H1 (cell line): ENCODE results near the gene NAV2. TPM values are rescaled to one million over a fixed set of nuclear protein-coding genes. Genes with fewer than 3 reads are reported as not detected.

Experiments
- CTCF ChIA-PET: fragments of 300-600 bp; sonication (Branson Sonifier 250); formaldehyde crosslinking; loops from one replicate; lab custom pipeline; 2021; ENCODE audit not compliant: partially characterized antibody; lab: Charles Lee
- POLR2A ChIA-PET: fragments of 300-600 bp; sonication (Branson Sonifier 250); formaldehyde crosslinking; loops from one replicate; lab custom pipeline; 2021; ENCODE audit warnings: inconsistent platforms; ENCODE audit not compliant: partially characterized antibody; lab: Charles Lee
- DNase-seq, 2 experiments: peaks; one replicate each; pipeline versions ENCODE4 v3.0.0 to v3.0.0-alpha.2; 2010 to 2022; ENCODE audit warnings: low spot score in 2 of 2, low read depth in 1 of 2, mixed read lengths in 1 of 2
- FAIRE-seq: peaks from 2 replicates; lab custom pipeline; 2011; peaks lifted over from hg19 to GRCh38; lab: Jason Lieb, UNC
- H2AFZ ChIP-seq: 2 replicates; pipeline ENCODE4 v1.8.1; 2012; ENCODE audit warnings: low read length, inconsistent platforms
- H2AK5ac ChIP-seq: 2 replicates; pipeline ENCODE4 v1.6.1; 2013; ENCODE audit warnings: low read depth, low read length
- H2BK120ac ChIP-seq: replicated peaks from 2 replicates; pipeline ENCODE3; 2013; ENCODE audit warnings: low read depth, low read length, inconsistent platforms
- H2BK12ac ChIP-seq: 2 replicates; pipeline ENCODE4 v1.6.1; 2013; ENCODE audit warnings: low read depth, low read length
- H2BK15ac ChIP-seq: 2 replicates; pipeline ENCODE4 v1.6.1; 2013; ENCODE audit warnings: low read length
- H2BK20ac ChIP-seq: 2 replicates; pipeline ENCODE4 v1.6.1; 2013; ENCODE audit warnings: low read length
- H2BK5ac ChIP-seq: 2 replicates; pipeline ENCODE4 v1.6.1; 2013; ENCODE audit warnings: low read depth, low read length
- H3K14ac ChIP-seq: 2 replicates; pipeline ENCODE4 v1.6.1; 2013; ENCODE audit warnings: inconsistent platforms; ENCODE audit not compliant: insufficient read length
- H3K18ac ChIP-seq: 2 replicates; pipeline ENCODE4 v1.6.1; 2013; ENCODE audit warnings: low read length; ENCODE audit errors: extremely low read depth
- H3K23ac ChIP-seq: 2 replicates; pipeline ENCODE4 v1.6.1; 2013; ENCODE audit warnings: inconsistent platforms; ENCODE audit not compliant: insufficient read length
- H3K23me2 ChIP-seq: 2 replicates; pipeline ENCODE4 v1.6.1; 2013; ENCODE audit warnings: low read depth, low read length
- H3K27ac ChIP-seq: 2 replicates; pipeline ENCODE4 v1.6.1; 2011; ENCODE audit warnings: low read depth, low read length, inconsistent platforms
- H3K27me3 ChIP-seq, 4 experiments: replicated peaks in 1 of 4; 1 replicate in 1 of 4; 2 replicates in 3 of 4; pipeline versions ENCODE4 v1.6.1 to v1.8.1; 2011 to 2013; ENCODE audit warnings: low read length in 3 of 4, mild to moderate bottlenecking in 3 of 4, inconsistent platforms in 2 of 4, mixed read lengths in 2 of 4, moderate library complexity in 1 of 4; ENCODE audit not compliant: control insufficient read depth in 3 of 4, insufficient read depth in 3 of 4; ENCODE audit errors: extremely low read depth in 1 of 4
- H3K36me3 ChIP-seq, 4 experiments: 2 replicates each; pipeline versions ENCODE4 v1.6.1 to v1.8.1; 2011 to 2013; ENCODE audit warnings: mild to moderate bottlenecking in 4 of 4, low read length in 3 of 4, moderate library complexity in 2 of 4, control low read depth in 1 of 4, inconsistent platforms in 1 of 4; ENCODE audit not compliant: insufficient read depth in 4 of 4, control insufficient read depth in 2 of 4
- H3K4ac ChIP-seq: replicated peaks from 2 replicates; pipeline ENCODE3; 2013; ENCODE audit warnings: low read length, low read depth, mixed read lengths, inconsistent platforms; ENCODE audit not compliant: insufficient read length
- H3K4me1 ChIP-seq, 4 experiments: replicated peaks in 1 of 4; 1 replicate in 1 of 4; 2 replicates in 3 of 4; pipeline versions ENCODE4 v1.6.1 to v1.8.1; 2011 to 2013; ENCODE audit warnings: low read length in 3 of 4, inconsistent platforms in 2 of 4, mixed read lengths in 1 of 4; ENCODE audit not compliant: insufficient read depth in 4 of 4, control insufficient read depth in 3 of 4
- H3K4me2 ChIP-seq, 2 experiments: 2 replicates each; pipeline versions ENCODE4 v1.6.1 to v1.8.1; 2011 to 2013; ENCODE audit warnings: low read depth in 2 of 2, low read length in 2 of 2, control low read depth in 1 of 2, inconsistent platforms in 1 of 2, mild to moderate bottlenecking in 1 of 2; ENCODE audit not compliant: insufficient read depth in 1 of 2
- H3K4me3 ChIP-seq, 4 experiments: fragments of 200-600, 300-600 bp in 1 of 4; sonication (generic), shearing (Covaris generic), sonication (Bioruptor Twin) in 1 of 4; 2 replicates each; pipeline versions ENCODE4 v1.5.1 to v1.8.1; 2011 to 2016; ENCODE audit warnings: low read length in 4 of 4, low read depth in 3 of 4, control low read depth in 2 of 4, inconsistent platforms in 2 of 4, mild to moderate bottlenecking in 2 of 4, mixed read lengths in 1 of 4, moderate library complexity in 1 of 4; ENCODE audit not compliant: insufficient read depth in 2 of 4; ENCODE audit errors: extremely low read depth in 1 of 4
- H3K56ac ChIP-seq: replicated peaks from 2 replicates; pipeline ENCODE3; 2013; ENCODE audit warnings: low read depth, mild to moderate bottlenecking, mixed read lengths, low read length, inconsistent platforms; ENCODE audit not compliant: insufficient read length
- H3K79me1 ChIP-seq: 2 replicates; pipeline ENCODE4 v1.6.1; 2013; ENCODE audit warnings: low read depth, low read length, control low read depth
- H3K79me2 ChIP-seq, 2 experiments: 2 replicates each; pipeline versions ENCODE4 v1.6.1 to v1.8.1; 2012 to 2013; ENCODE audit warnings: low read length in 2 of 2, mild to moderate bottlenecking in 2 of 2, inconsistent platforms in 1 of 2; ENCODE audit not compliant: insufficient read depth in 2 of 2, control insufficient read depth in 1 of 2
- H3K9ac ChIP-seq, 4 experiments: replicated peaks in 1 of 4; 1 replicate in 1 of 4; 2 replicates in 3 of 4; pipeline versions ENCODE4 v1.6.1 to v1.8.1; 2011 to 2013; ENCODE audit warnings: low read depth in 3 of 4, low read length in 3 of 4, control low read depth in 2 of 4, mild to moderate bottlenecking in 2 of 4, moderate library complexity in 2 of 4, inconsistent platforms in 1 of 4; ENCODE audit errors: extremely low read depth in 1 of 4
- H3K9me3 ChIP-seq, 2 experiments: 2 replicates each; pipeline versions ENCODE4 v1.6.1 to v1.8.1; 2012 to 2013; ENCODE audit warnings: mild to moderate bottlenecking in 2 of 2, moderate library complexity in 2 of 2, control low read depth in 1 of 2, inconsistent platforms in 1 of 2, low read depth in 1 of 2, low read length in 1 of 2, mixed read lengths in 1 of 2; ENCODE audit not compliant: insufficient read depth in 2 of 2
- H4K20me1 ChIP-seq, 2 experiments: replicated peaks in 1 of 2; 2 replicates each; pipeline versions ENCODE3 to v1.8.1; 2011 to 2013; ENCODE audit warnings: inconsistent platforms in 2 of 2, low read length in 2 of 2, mild to moderate bottlenecking in 1 of 2; ENCODE audit not compliant: insufficient read depth in 2 of 2, control insufficient read depth in 1 of 2
- H4K5ac ChIP-seq: 2 replicates; pipeline ENCODE4 v1.6.1; 2013; ENCODE audit warnings: low read length, low read depth, mixed read lengths, inconsistent platforms; ENCODE audit not compliant: insufficient read length
- H4K8ac ChIP-seq: 2 replicates; pipeline ENCODE4 v1.8.0; 2013; ENCODE audit warnings: mild to moderate bottlenecking, moderate library complexity, low read length, inconsistent platforms; ENCODE audit not compliant: insufficient read depth; ENCODE audit errors: extremely low read depth
- H4K91ac ChIP-seq: replicated peaks from 2 replicates; pipeline ENCODE3; 2013; ENCODE audit warnings: low read length, mixed read lengths, inconsistent platforms; ENCODE audit not compliant: insufficient read length
- CBX5 ChIP-seq: fragments of 300-800, 300-1000 bp; sonication (generic); IDR thresholded peaks from 2 replicates; pipeline ENCODE4 v1.7.1; 2016; ENCODE audit warnings: antibody characterized with exemption, low read length, low read depth
- CEBPB ChIP-seq: IDR thresholded peaks from 2 replicates; pipeline ENCODE4 v1.6.1; 2012; ENCODE audit warnings: low read depth, low read length
- CTBP2 ChIP-seq: IDR thresholded peaks from 2 replicates; pipeline ENCODE4 v1.7.0; 2011; ENCODE audit warnings: borderline replicate concordance, mild to moderate bottlenecking, moderate library complexity, mixed read lengths, low read length; ENCODE audit not compliant: insufficient read depth, insufficient read length
- GTF2F1 ChIP-seq: IDR thresholded peaks from 2 replicates; pipeline ENCODE4 v1.6.1; 2012; ENCODE audit warnings: low read depth, low read length, improper control_type of control experiment, borderline replicate concordance
- MAFK ChIP-seq: IDR thresholded peaks from 2 replicates; pipeline ENCODE4 v1.6.1; 2012; ENCODE audit warnings: low read depth, mild to moderate bottlenecking, improper control_type of control experiment, low read length
- POLR2A ChIP-seq, 2 experiments: IDR thresholded peaks; 1 replicate in 1 of 2; 2 replicates in 1 of 2; pipeline ENCODE4 v1.6.1; 2011; ENCODE audit warnings: low read depth in 2 of 2, low read length in 2 of 2, mild to moderate bottlenecking in 2 of 2; ENCODE audit errors: control extremely low read depth in 1 of 2
- RFX5 ChIP-seq: IDR thresholded peaks from 2 replicates; pipeline ENCODE4 v1.6.1; 2011; ENCODE audit warnings: low read depth, low read length, improper control_type of control experiment, borderline replicate concordance
- SP1 ChIP-seq: IDR thresholded peaks from 2 replicates; pipeline ENCODE4 v1.6.1; 2011; ENCODE audit warnings: low read depth, low read length
- TAF1 ChIP-seq: IDR thresholded peaks from 2 replicates; pipeline ENCODE4 v1.6.1; 2011; ENCODE audit warnings: mild to moderate bottlenecking, low read depth, low read length
- TBP ChIP-seq: IDR thresholded peaks from 2 replicates; pipeline ENCODE4 v1.6.1; 2011; ENCODE audit warnings: low read depth, low read length, improper control_type of control experiment
- TEAD4 ChIP-seq: IDR thresholded peaks from 2 replicates; pipeline ENCODE4 v1.6.1; 2012; ENCODE audit warnings: low read depth, low read length, inconsistent platforms, mixed read lengths
- WGBS, 2 experiments: shearing (Covaris generic) in 1 of 2; methylation state at CpG; one replicate each; pipeline versions ENCODE4 v1.1.6 to v1.1.7; 2013 to 2015; ENCODE audit warnings: low lambda C conversion rate in 2 of 2, mixed read lengths in 2 of 2, inconsistent platforms in 1 of 2, low coverage in 1 of 2, missing lambda C conversion rate in 1 of 2; ENCODE audit not compliant: insufficient replicate concordance in 2 of 2, insufficient coverage in 1 of 2, insufficient read length in 1 of 2; ENCODE audit errors: extremely low coverage in 1 of 2, missing lambda C conversion rate in 1 of 2; 5-methylcytosine and 5-hydroxymethylcytosine counted together
- polyA plus RNA-seq, 7 experiments: library from polyadenylated mRNA; depleted of rRNA in 3 of 7; stranded (reverse) in 5 of 7; unstranded in 2 of 7; fragments of >200 nt in 5 of 7; fragments of 200-250 nt in 2 of 7; gene quantifications; 1 replicate in 5 of 7; 2 replicates in 1 of 7; 4 replicates in 1 of 7; pipeline versions ENCODE4 v1.2.1 to v1.2.3, GENCODE V29; 2011 to 2013; ENCODE audit warnings: missing spikeins in 2 of 7, mixed read lengths in 2 of 7
- total RNA-seq: library from RNA; stranded (reverse); fragmentation: NEBNext Ultra II Directional; extraction: Animal tissue kit (Norgen Biotek cat#: 25700); gene quantifications from 2 replicates; pipeline ENCODE4 v1.2.1, GENCODE V29; 2021
- TF ChIP-seq, protein P1 (sequence below): IDR thresholded peaks from 2 replicates; pipeline ENCODE4 v1.6.1; 2012; ENCODE audit warnings: inconsistent platforms
- TF ChIP-seq, protein P2 (sequence below), 3 experiments: IDR thresholded peaks; 1 replicate in 2 of 3; 2 replicates in 1 of 3; pipeline versions ENCODE4 v1.5.1 to v1.6.1; 2011; ENCODE audit warnings: low read length in 3 of 3, mild to moderate bottlenecking in 3 of 3, inconsistent platforms in 2 of 3, low read depth in 1 of 3, moderate library complexity in 1 of 3; ENCODE audit not compliant: insufficient read depth in 1 of 3; ENCODE audit errors: control extremely low read depth in 1 of 3

The NAV2 gene
- total and polyA plus RNA-seq, 2 of the 8 experiments (the other 6 are each of a cell fraction or from before 2014, with no cell fraction given), result 35.6 to 73.6 TPM

DNA sequence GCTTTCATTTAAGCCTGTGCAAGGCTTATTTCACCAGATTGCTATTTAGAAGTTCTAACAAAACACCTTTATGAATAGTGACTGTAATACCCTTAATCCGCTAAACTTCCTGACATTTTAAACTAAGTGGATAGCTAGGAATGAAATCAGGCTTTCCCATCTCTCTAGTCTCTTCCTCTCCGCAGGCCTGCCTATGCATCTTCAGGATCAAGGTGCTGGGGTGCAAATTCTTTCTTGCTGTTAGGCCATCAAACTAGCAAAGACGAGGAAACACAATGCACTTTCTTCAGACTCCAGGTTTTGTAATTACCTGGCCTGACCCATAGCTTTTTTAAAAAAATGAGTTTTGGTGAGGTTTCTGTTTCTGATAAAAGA is 298.2 kb downstream of the NAV2 start:
- H2AFZ ChIP-seq, result no peak overlapping the region
- H4K91ac ChIP-seq, result no peak overlapping the region
- H3K4me3 ChIP-seq, result no peak overlapping the region
- H2BK5ac ChIP-seq, result no peak overlapping the region
- no peak overlapping the region for H3K4ac ChIP-seq
- DNase-seq, result no peak
- no peak overlapping the region for H2BK15ac ChIP-seq
- H4K20me1 ChIP-seq, result peaks cover 0 to 5% of the 10 kb centered on the region in 2 experiments
- no peaks in the 10 kb centered on the region for H3K79me1 ChIP-seq
- H3K27me3 ChIP-seq, result no peaks in the 10 kb centered on the region
- peaks cover 0 to 15% (median 3%) of the 10 kb centered on the region in 4 experiments; a peak in 3 of 7 replicates for H3K4me1 ChIP-seq
- no peak overlapping the region for H3K23ac ChIP-seq
- H3K79me2 ChIP-seq, result no peaks in the 10 kb centered on the region
- no peak for FAIRE-seq
- H3K23me2 ChIP-seq, result no peaks in the 10 kb centered on the region
- no peak overlapping the region for H2AK5ac ChIP-seq
- H4K5ac ChIP-seq, result no peak overlapping the region
- no peaks in the 10 kb centered on the region for H3K9me3 ChIP-seq
- no peak overlapping the region for H2BK12ac ChIP-seq
- no peak overlapping the region for H3K4me2 ChIP-seq
- no peak overlapping the region for H3K18ac ChIP-seq
- no peak overlapping the region for H3K56ac ChIP-seq
- no peak overlapping the region for H3K14ac ChIP-seq
- no peak overlapping the region for H2BK120ac ChIP-seq
- ChIA-PET CTCF (interaction anchor here (0.6 to 2.0 kb wide), 5 partner anchors 10 to 601 kb away, joined by 3 to 7 read pairs (median 4); no protein-coding TSS in a partner anchor), POLR2A (no interaction called here)
- WGBS, 2 experiments, result 64% methylated on average over 3 of the region's 3 CpGs; no CpG with 5 or more reads in 1 of the 2 experiments
- no peak overlapping the region for H4K8ac ChIP-seq
- H3K27ac ChIP-seq, result no peak overlapping the region
- no peak overlapping the region for H3K9ac ChIP-seq
- peaks cover 0 to 4% (median 0%) of the 10 kb centered on the region in 4 experiments; a peak in 1 of 8 replicates for H3K36me3 ChIP-seq
- no peak overlapping the region for H2BK20ac ChIP-seq
- no peak for TF ChIP-seq RFX5
- TF ChIP-seq POLR2A (IDR thresholded peaks at IDR 0.05; ENCODE audit: control extremely low read depth in 1 of 2, low read depth in 2 of 2, low read length in 2 of 2), result no peak
- TF ChIP-seq, protein P1, sequence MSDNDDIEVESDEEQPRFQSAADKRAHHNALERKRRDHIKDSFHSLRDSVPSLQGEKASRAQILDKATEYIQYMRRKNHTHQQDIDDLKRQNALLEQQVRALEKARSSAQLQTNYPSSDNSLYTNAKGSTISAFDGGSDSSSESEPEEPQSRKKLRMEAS, result no peak
- no peak for TF ChIP-seq TAF1
- no peak for TF ChIP-seq CEBPB
- no peak for TF ChIP-seq MAFK
- TF ChIP-seq SP1, result no peak
- no peak for TF ChIP-seq CBX5
- TF ChIP-seq, protein P2, sequence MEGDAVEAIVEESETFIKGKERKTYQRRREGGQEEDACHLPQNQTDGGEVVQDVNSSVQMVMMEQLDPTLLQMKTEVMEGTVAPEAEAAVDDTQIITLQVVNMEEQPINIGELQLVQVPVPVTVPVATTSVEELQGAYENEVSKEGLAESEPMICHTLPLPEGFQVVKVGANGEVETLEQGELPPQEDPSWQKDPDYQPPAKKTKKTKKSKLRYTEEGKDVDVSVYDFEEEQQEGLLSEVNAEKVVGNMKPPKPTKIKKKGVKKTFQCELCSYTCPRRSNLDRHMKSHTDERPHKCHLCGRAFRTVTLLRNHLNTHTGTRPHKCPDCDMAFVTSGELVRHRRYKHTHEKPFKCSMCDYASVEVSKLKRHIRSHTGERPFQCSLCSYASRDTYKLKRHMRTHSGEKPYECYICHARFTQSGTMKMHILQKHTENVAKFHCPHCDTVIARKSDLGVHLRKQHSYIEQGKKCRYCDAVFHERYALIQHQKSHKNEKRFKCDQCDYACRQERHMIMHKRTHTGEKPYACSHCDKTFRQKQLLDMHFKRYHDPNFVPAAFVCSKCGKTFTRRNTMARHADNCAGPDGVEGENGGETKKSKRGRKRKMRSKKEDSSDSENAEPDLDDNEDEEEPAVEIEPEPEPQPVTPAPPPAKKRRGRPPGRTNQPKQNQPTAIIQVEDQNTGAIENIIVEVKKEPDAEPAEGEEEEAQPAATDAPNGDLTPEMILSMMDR (IDR thresholded peaks at IDR 0.05; ENCODE audit: control extremely low read depth in 1 of 3, insufficient read depth in 1 of 3, low read depth in 1 of 3, low read length in 3 of 3), result no peak
- no peak for TF ChIP-seq CTBP2
- no peak for TF ChIP-seq TBP
- no peak for TF ChIP-seq TEAD4
- no peak for TF ChIP-seq GTF2F1
